ENCODE measurements around the gene TAS2R8. TPM values are rescaled to one million over a fixed set of nuclear protein-coding genes. Genes with fewer than 3 reads are reported as not detected.

TAS2R8 gene
- total RNA-seq, 1 experiment from 2014 or later = not detected

DNA sequence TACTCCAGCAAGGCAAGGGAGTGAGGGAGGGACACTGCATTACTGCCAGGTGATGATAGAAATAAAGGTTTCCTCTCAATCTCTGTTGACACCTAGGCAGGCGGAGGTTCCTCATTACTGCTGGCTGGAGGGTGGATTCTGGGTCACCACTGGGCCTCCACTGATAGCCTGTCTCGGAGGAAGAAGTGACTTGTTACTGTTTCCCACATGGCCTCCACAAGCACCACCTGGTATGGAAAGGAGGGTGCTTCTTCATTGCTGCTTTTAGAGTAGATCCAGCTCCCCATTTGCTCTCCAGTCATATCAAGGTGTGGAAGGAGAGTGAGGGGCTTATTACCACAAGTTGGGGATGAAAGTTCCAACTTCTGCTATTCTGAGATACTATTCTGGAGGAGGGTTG is 35.8 kb upstream of the TAS2R8 start:
- no peak overlapping the region for H3K9ac ChIP-seq (ENCODE audit: low read length)
- ChIA-PET CTCF (no interaction called here), POLR2A (ENCODE audit: unreplicated experiment) (no interaction called here)
- no peaks in the 10 kb centered on the region for H4K20me1 ChIP-seq (ENCODE audit: low read length)
- BruUV-seq (replicated peaks) = no TSS peak
- no peaks in the 10 kb centered on the region for H3K9me2 ChIP-seq (replicated peaks; ENCODE audit: low read length)
- H3K79me2 ChIP-seq (ENCODE audit: low read length) = no peaks in the 10 kb centered on the region
- no peaks in the 10 kb centered on the region for H3K4me1 ChIP-seq (ENCODE audit: insufficient read depth, low read length)
- TF ChIP-seq EZH2 (IDR thresholded peaks at IDR 0.05; ENCODE audit: low read length, unreplicated experiment) = no peak
- no peak for TF ChIP-seq CTCF (conservative IDR thresholded peaks at IDR 0.05; ENCODE audit: low read depth, low read length)
- TF ChIP-seq EZH2phosphoT487 (IDR thresholded peaks at IDR 0.05; ENCODE audit: borderline replicate concordance, low read length) = no peak
- no peaks in the 10 kb centered on the region for H3K27me3 ChIP-seq (ENCODE audit: low read length)
- no peak overlapping the region for H3K4me2 ChIP-seq (ENCODE audit: low read length)
- H3F3A ChIP-seq (ENCODE audit: low read length, unreplicated experiment) = no peaks in the 10 kb centered on the region
- H3K4me3 ChIP-seq (ENCODE audit: low read length) = no peak overlapping the region
- intact Hi-C loops (cut with micrococcal nuclease) = no loop called here
- no peak overlapping the region for H2AFZ ChIP-seq (ENCODE audit: low read length)
- H3K9me3 ChIP-seq (ENCODE audit: low read length) = no peaks in the 10 kb centered on the region
- no peak overlapping the region for H3K27ac ChIP-seq (ENCODE audit: low read length)
- H3K36me3 ChIP-seq (ENCODE audit: low read depth, low read length) = no peaks in the 10 kb centered on the region
- ATAC-seq (no peak), DNase-seq (no peak)

DNA sequence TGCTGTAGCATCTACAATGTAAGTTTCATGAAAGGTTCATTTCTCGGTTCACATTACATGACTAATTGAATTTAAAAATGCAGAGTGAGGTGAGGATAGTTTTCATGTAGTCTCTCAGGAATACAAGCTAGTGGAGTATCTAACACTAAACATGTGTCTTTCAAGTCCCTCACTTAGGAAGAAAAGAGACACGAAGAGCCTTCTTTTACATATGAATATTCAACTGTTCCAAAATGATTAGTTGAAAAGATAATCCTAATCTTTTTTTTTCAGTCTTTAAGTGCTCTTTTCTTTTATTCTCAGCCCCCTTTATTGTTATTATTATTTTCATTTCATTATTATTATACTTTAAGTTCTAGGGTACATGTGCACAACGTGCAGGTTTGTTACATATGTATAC is 31.4 kb upstream of the TAS2R8 start:
- H3K4me2 ChIP-seq (ENCODE audit: low read length) = no peak overlapping the region
- no peaks in the 10 kb centered on the region for H3K9me2 ChIP-seq (replicated peaks; ENCODE audit: low read length)
- H3K79me2 ChIP-seq (ENCODE audit: low read length) = no peaks in the 10 kb centered on the region
- no peak for TF ChIP-seq EZH2phosphoT487 (IDR thresholded peaks at IDR 0.05; ENCODE audit: borderline replicate concordance, low read length)
- TF ChIP-seq CTCF (conservative IDR thresholded peaks at IDR 0.05; ENCODE audit: low read depth, low read length) = no peak
- no peak for TF ChIP-seq EZH2 (IDR thresholded peaks at IDR 0.05; ENCODE audit: low read length, unreplicated experiment)
- POLR2A ChIA-PET (ENCODE audit: unreplicated experiment) = no interaction called here
- ATAC-seq = no peak
- H3K4me3 ChIP-seq (ENCODE audit: low read length) = no peak overlapping the region
- H3K4me1 ChIP-seq (ENCODE audit: insufficient read depth, low read length) = no peaks in the 10 kb centered on the region
- no peaks in the 10 kb centered on the region for H3K36me3 ChIP-seq (ENCODE audit: low read depth, low read length)
- H2AFZ ChIP-seq (ENCODE audit: low read length) = no peak overlapping the region
- H4K20me1 ChIP-seq (ENCODE audit: low read length) = no peaks in the 10 kb centered on the region
- H3K9ac ChIP-seq (ENCODE audit: low read length) = no peak overlapping the region
- no TSS peak for BruUV-seq (replicated peaks)
- CTCF ChIA-PET = no interaction called here
- no peaks in the 10 kb centered on the region for H3F3A ChIP-seq (ENCODE audit: low read length, unreplicated experiment)
- H3K9me3 ChIP-seq (ENCODE audit: low read length) = no peaks in the 10 kb centered on the region
- H3K27me3 ChIP-seq (ENCODE audit: low read length) = no peaks in the 10 kb centered on the region
- no peak for DNase-seq
- H3K27ac ChIP-seq (ENCODE audit: low read length) = no peak overlapping the region
- intact Hi-C loops (cut with micrococcal nuclease) = no loop called here

GRCh38 chr12:10829994-10830393 is 22.9 kb upstream of the TAS2R8 start:
- Histone ChIP-seq H3K27me3 (ENCODE audit: low read length) (no peaks in the 10 kb centered on the region), H3K79me2 (ENCODE audit: low read length) (no peaks in the 10 kb centered on the region), H4K20me1 (ENCODE audit: low read length) (no peaks in the 10 kb centered on the region), H3F3A (ENCODE audit: low read length, unreplicated experiment) (no peaks in the 10 kb centered on the region), H3K9me3 (ENCODE audit: low read length) (no peaks in the 10 kb centered on the region), H3K9me2 (replicated peaks; ENCODE audit: low read length) (no peaks in the 10 kb centered on the region), H3K4me1 (ENCODE audit: insufficient read depth, low read length) (no peaks in the 10 kb centered on the region), H2AFZ (ENCODE audit: low read length) (no peak overlapping the region), H3K9ac (ENCODE audit: low read length) (no peak overlapping the region), H3K27ac (ENCODE audit: low read length) (no peak overlapping the region), H3K4me2 (ENCODE audit: low read length) (no peak overlapping the region), H3K4me3 (ENCODE audit: low read length) (no peak overlapping the region), H3K36me3 (ENCODE audit: low read depth, low read length) (no peaks in the 10 kb centered on the region)
- DNase-seq (no peak), ATAC-seq (no peak)
- intact Hi-C loops (cut with micrococcal nuclease) = no loop called here
- CTCF ChIA-PET = no interaction called here
- TF ChIP-seq EZH2phosphoT487 (IDR thresholded peaks at IDR 0.05; ENCODE audit: borderline replicate concordance, low read length) (no peak), CTCF (conservative IDR thresholded peaks at IDR 0.05; ENCODE audit: low read depth, low read length) (no peak), EZH2 (IDR thresholded peaks at IDR 0.05; ENCODE audit: low read length, unreplicated experiment) (no peak)
- POLR2A ChIA-PET (ENCODE audit: unreplicated experiment) = no interaction called here
- BruUV-seq (replicated peaks) = no TSS peak
